ENCODE data around the gene NGRN. TPM values are rescaled to one million over a fixed set of nuclear protein-coding genes. Genes with fewer than 3 reads are reported as not detected.

The NGRN gene
- total RNA-seq, 1 donor from 2014 or later: 103 TPM

- H3K27ac Mint-ChIP-seq: no peak overlapping the region
- peaks cover 8% of the 10 kb centered on the region for H3K4me1 Mint-ChIP-seq (ENCODE audit: unreplicated experiment)
- DNase-seq (ENCODE audit: extremely low spot score, unreplicated experiment): no peak
- H3K4me3 Mint-ChIP-seq: no peak overlapping the region
- H3K27me3 Mint-ChIP-seq: no peaks in the 10 kb centered on the region
- H3K36me3 Mint-ChIP-seq: peaks cover 4% of the 10 kb centered on the region
- TF ChIP-seq CTCF (conservative IDR thresholded peaks at IDR 0.05): no peak
- no peaks in the 10 kb centered on the region for H3K9me3 Mint-ChIP-seq
Observed at GRCh38 chr15:90222547-90222946, 42.9 kb upstream of the NGRN start.

- DNase-seq (ENCODE audit: extremely low spot score, unreplicated experiment): no peak
- TF ChIP-seq CTCF (conservative IDR thresholded peaks at IDR 0.05): no peak
- Mint-ChIP-seq H3K27me3 (no peaks in the 10 kb centered on the region), H3K4me3 (no peak overlapping the region), H3K9me3 (no peaks in the 10 kb centered on the region), H3K27ac (no peak overlapping the region), H3K4me1 (ENCODE audit: unreplicated experiment) (peaks cover 7% of the 10 kb centered on the region), H3K36me3 (peaks cover 4% of the 10 kb centered on the region)
Observed at GRCh38 chr15:90223441-90224165, 41.9 kb upstream of the NGRN start.

- no peak for DNase-seq (ENCODE audit: extremely low spot score, unreplicated experiment)
- no peak overlapping the region for H3K4me3 Mint-ChIP-seq
- no peaks in the 10 kb centered on the region for H3K4me1 Mint-ChIP-seq (ENCODE audit: unreplicated experiment)
- no peak overlapping the region for H3K27ac Mint-ChIP-seq
- no peak for TF ChIP-seq CTCF (conservative IDR thresholded peaks at IDR 0.05)
- no peaks in the 10 kb centered on the region for H3K27me3 Mint-ChIP-seq
- H3K36me3 Mint-ChIP-seq: peaks cover 11% of the 10 kb centered on the region
- H3K9me3 Mint-ChIP-seq: no peaks in the 10 kb centered on the region
Observed at GRCh38 chr15:90225047-90225446, 40.4 kb upstream of the NGRN start.

GRCh38 chr15:90225504-90226234 lies 39.8 kb upstream of the NGRN start:
- Mint-ChIP-seq H3K36me3 (peaks cover 11% of the 10 kb centered on the region), H3K4me3 (no peak overlapping the region), H3K27me3 (no peaks in the 10 kb centered on the region), H3K27ac (no peak overlapping the region), H3K4me1 (ENCODE audit: unreplicated experiment) (no peaks in the 10 kb centered on the region), H3K9me3 (no peaks in the 10 kb centered on the region)
- TF ChIP-seq CTCF (conservative IDR thresholded peaks at IDR 0.05): no peak
- DNase-seq (ENCODE audit: extremely low spot score, unreplicated experiment): no peak

- no peaks in the 10 kb centered on the region for H3K4me1 Mint-ChIP-seq (ENCODE audit: unreplicated experiment)
- no peaks in the 10 kb centered on the region for H3K9me3 Mint-ChIP-seq
- no peak overlapping the region for H3K27ac Mint-ChIP-seq
- TF ChIP-seq CTCF (conservative IDR thresholded peaks at IDR 0.05): no peak
- H3K27me3 Mint-ChIP-seq: no peaks in the 10 kb centered on the region
- H3K36me3 Mint-ChIP-seq: peaks cover 11% of the 10 kb centered on the region
- H3K4me3 Mint-ChIP-seq: no peak overlapping the region
- no peak for DNase-seq (ENCODE audit: extremely low spot score, unreplicated experiment)
Observed at GRCh38 chr15:90227336-90227735, 38.1 kb upstream of the NGRN start.

Measured in type B pancreatic cell (in vitro differentiated cells).